Esophagus (tissue), 2 donors: ENCODE results near the gene EPHB1. TPM values are rescaled to one million over a fixed set of nuclear protein-coding genes. Genes with fewer than 3 reads are reported as not detected.
"Not testable (repeated sequence)": the region's sequence is repeated elsewhere in the genome, so short reads cannot be mapped to it uniquely, and the experiment has no call there.

Source experiments
- H3K27ac ChIP-seq, 2 donors: one replicate each; pipeline ENCODE4 v1.5.1; 2013; ENCODE audit warnings: low read depth in 2 of 2, mild to moderate bottlenecking in 2 of 2, inconsistent platforms in 1 of 2, low read length in 1 of 2, moderate library complexity in 1 of 2
- H3K27me3 ChIP-seq, 2 donors: one replicate each; pipeline ENCODE4 v1.6.1; 2013; ENCODE audit warnings: low read length in 2 of 2, control low read depth in 1 of 2, mild to moderate bottlenecking in 1 of 2; ENCODE audit not compliant: insufficient read depth in 2 of 2, control insufficient read depth in 1 of 2
- H3K36me3 ChIP-seq, 2 donors: one replicate each; pipeline ENCODE4 v1.6.1; 2013; ENCODE audit warnings: low read length in 1 of 2; ENCODE audit not compliant: control insufficient read depth in 2 of 2, insufficient read depth in 2 of 2
- H3K4me1 ChIP-seq, 2 donors: one replicate each; pipeline ENCODE4 v1.6.1; 2013; ENCODE audit warnings: low read length in 1 of 2; ENCODE audit not compliant: control insufficient read depth in 2 of 2, insufficient read depth in 2 of 2
- H3K4me3 ChIP-seq, 2 donors: one replicate each; pipeline ENCODE4 v1.5.1; 2013; ENCODE audit warnings: low read length in 2 of 2, mild to moderate bottlenecking in 2 of 2, low read depth in 1 of 2, moderate library complexity in 1 of 2
- H3K9me3 ChIP-seq, 2 donors: one replicate each; pipeline ENCODE4 v1.6.1; 2013; ENCODE audit warnings: mild to moderate bottlenecking in 2 of 2, low read depth in 1 of 2, low read length in 1 of 2, moderate library complexity in 1 of 2; ENCODE audit not compliant: control insufficient read depth in 2 of 2, insufficient read depth in 1 of 2
- WGBS, 2 donors: extraction: QIAGEN DNeasy Blood & Tissue Kit; methylation state at CpG; one replicate each; pipeline ENCODE4 v1.1.7; 2013; 5-methylcytosine and 5-hydroxymethylcytosine counted together
- polyA plus RNA-seq, 2 donors: library from polyadenylated mRNA; stranded (reverse); fragments of 200-250 nt; gene quantifications; one replicate each; pipeline ENCODE4 v1.2.3, GENCODE V29; 2013
- donor health status: healthy with polysubstance abuse.
- donor health status: Bipolar disorder and iron deficiency.

Gene EPHB1
- polyA plus RNA-seq, 2 donors = 0.04 to 0.38 TPM

GRCh38 chr3:135005616-135006015 is 210.6 kb downstream of the EPHB1 start:
- H3K27me3 ChIP-seq, H3K4me1 ChIP-seq, H3K36me3 ChIP-seq, H3K9me3 ChIP-seq, H3K27ac ChIP-seq, H3K4me3 ChIP-seq: not testable (repeated sequence)
- WGBS, 2 donors = 94 to 97% methylated on average over 14 to 19 of the region's 19 CpGs

DNA sequence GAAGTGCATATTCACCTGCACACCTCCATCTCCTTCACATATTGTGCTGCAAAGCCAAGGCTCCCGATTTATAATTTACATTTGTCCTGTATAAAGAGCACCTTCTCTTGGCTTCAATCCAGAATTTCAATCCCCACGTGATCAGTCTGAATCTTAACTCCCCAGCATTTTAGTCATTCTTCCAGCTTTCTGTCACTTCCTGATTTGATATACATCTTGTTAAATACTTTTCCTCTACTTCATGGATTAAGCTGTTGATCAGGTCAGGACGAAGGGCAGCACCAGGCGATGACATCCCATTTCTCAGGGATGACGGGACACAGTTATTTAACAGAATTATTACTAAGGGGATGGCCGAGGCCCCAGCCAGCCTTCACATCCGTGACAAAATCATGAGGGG is 212.5 kb downstream of the EPHB1 start:
- 57 to 60% methylated on average over 7 of the region's 7 CpGs for WGBS, 2 donors
- H3K27me3 ChIP-seq = no peaks in the 10 kb centered on the region
- no peaks in the 10 kb centered on the region for H3K4me1 ChIP-seq
- H3K4me3 ChIP-seq = no peak overlapping the region
- H3K9me3 ChIP-seq = no peaks in the 10 kb centered on the region
- no peak overlapping the region for H3K27ac ChIP-seq
- no peaks in the 10 kb centered on the region for H3K36me3 ChIP-seq

DNA sequence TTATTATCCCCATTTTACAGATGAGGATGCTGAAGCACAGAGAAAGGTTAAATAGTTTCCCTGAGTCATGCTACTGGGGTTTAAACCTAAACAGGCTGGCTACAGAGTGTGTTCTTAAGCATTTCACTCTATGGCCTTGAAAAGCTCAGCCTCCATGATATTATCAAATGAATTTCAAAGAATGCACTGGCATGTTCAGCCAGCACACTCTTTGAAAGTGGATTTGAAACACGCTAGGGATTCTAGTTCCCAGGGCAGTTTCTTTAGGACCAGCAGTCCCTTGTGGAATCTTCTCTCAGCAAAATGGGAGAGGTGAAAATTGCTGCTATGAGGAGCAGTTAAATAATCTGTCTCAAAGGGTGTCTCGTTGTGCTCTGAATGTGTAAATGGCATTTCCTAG is 213.3 kb downstream of the EPHB1 start:
- Histone ChIP-seq H3K27me3 (no peaks in the 10 kb centered on the region), H3K4me3 (no peak overlapping the region), H3K36me3 (no peaks in the 10 kb centered on the region), H3K9me3 (no peaks in the 10 kb centered on the region), H3K27ac (no peak overlapping the region), H3K4me1 (no peaks in the 10 kb centered on the region)
- 79 to 81% methylated on average over 2 of the region's 2 CpGs for WGBS, 2 donors

GRCh38 chr3:135009014-135009413 is 214.0 kb downstream of the EPHB1 start:
- Histone ChIP-seq H3K4me1 (no peaks in the 10 kb centered on the region), H3K4me3 (no peak overlapping the region)
- 55 to 73% methylated on average over 2 of the region's 2 CpGs for WGBS, 2 donors

DNA sequence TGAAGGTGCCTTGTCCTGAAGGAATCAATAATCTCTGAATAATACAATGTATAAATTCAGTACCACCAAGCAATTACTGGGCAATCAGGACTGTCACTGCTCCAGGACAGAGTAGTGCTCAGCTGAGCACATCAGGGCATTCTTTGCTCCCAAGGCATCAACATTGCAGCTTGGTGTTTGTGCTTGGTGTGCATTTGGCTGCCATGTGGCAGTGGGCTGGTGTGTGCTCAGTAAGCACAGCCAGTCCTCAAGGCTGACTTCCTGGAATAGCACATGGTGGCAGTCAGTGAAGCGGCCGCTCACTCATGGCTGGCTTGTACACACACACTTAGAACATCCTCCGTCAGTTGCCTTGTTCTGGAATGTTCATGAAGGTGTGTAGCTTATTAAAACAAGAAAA is 217.0 kb downstream of the EPHB1 start:
- no peaks in the 10 kb centered on the region for H3K36me3 ChIP-seq
- H3K4me1 ChIP-seq = no peaks in the 10 kb centered on the region
- H3K27ac ChIP-seq = no peak overlapping the region
- H3K27me3 ChIP-seq = no peaks in the 10 kb centered on the region
- H3K9me3 ChIP-seq = peaks cover 0 to 2% of the 10 kb centered on the region in 2 donors
- 92 to 93% methylated on average over 3 of the region's 3 CpGs for WGBS, 2 donors
- no peak overlapping the region for H3K4me3 ChIP-seq

More at GRCh38 chr3:135009014-135009413, 214.0 kb downstream of the EPHB1 start:
- H3K27me3 ChIP-seq = no peaks in the 10 kb centered on the region
- H3K36me3 ChIP-seq = no peaks in the 10 kb centered on the region
- H3K27ac ChIP-seq = no peak overlapping the region
- H3K9me3 ChIP-seq = no peaks in the 10 kb centered on the region

DNA sequence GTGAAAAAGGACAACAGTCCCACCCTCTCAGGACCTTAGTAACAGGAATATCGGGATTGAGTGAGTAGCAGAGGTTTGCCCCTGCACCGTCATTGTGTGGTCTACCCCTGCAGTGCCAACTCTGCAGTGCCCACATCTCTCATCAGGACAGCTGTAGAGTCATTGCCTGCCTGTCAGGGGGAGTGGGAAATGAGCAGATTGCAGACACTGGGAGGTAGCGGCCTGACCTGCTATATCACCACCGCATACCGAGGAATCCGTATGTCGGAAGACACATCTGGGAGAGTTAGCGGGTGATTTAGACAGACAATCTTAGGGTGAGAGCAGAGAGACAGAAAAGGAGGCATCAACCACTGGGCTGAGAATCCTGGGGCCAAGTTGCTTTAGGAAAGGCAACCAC is 218.1 kb downstream of the EPHB1 start:
- no peak overlapping the region for H3K27ac ChIP-seq
- 95% methylated on average over 8 of the region's 8 CpGs for WGBS, 2 donors
- H3K36me3 ChIP-seq = no peaks in the 10 kb centered on the region
- H3K4me3 ChIP-seq = no peak overlapping the region
- peaks cover 0 to 2% of the 10 kb centered on the region in 2 donors for H3K9me3 ChIP-seq
- no peaks in the 10 kb centered on the region for H3K27me3 ChIP-seq
- no peaks in the 10 kb centered on the region for H3K4me1 ChIP-seq

- Histone ChIP-seq H3K36me3 (no peaks in the 10 kb centered on the region), H3K27ac (no peak overlapping the region), H3K9me3 (peaks cover 0 to 2% of the 10 kb centered on the region in 2 donors), H3K4me1 (no peaks in the 10 kb centered on the region), H3K27me3 (no peaks in the 10 kb centered on the region), H3K4me3 (no peak overlapping the region)
- WGBS, 2 donors = 33 to 42% methylated on average over 1 of the region's 1 CpG
Measured at GRCh38 chr3:135014566-135014965, 219.5 kb downstream of the EPHB1 start.

DNA sequence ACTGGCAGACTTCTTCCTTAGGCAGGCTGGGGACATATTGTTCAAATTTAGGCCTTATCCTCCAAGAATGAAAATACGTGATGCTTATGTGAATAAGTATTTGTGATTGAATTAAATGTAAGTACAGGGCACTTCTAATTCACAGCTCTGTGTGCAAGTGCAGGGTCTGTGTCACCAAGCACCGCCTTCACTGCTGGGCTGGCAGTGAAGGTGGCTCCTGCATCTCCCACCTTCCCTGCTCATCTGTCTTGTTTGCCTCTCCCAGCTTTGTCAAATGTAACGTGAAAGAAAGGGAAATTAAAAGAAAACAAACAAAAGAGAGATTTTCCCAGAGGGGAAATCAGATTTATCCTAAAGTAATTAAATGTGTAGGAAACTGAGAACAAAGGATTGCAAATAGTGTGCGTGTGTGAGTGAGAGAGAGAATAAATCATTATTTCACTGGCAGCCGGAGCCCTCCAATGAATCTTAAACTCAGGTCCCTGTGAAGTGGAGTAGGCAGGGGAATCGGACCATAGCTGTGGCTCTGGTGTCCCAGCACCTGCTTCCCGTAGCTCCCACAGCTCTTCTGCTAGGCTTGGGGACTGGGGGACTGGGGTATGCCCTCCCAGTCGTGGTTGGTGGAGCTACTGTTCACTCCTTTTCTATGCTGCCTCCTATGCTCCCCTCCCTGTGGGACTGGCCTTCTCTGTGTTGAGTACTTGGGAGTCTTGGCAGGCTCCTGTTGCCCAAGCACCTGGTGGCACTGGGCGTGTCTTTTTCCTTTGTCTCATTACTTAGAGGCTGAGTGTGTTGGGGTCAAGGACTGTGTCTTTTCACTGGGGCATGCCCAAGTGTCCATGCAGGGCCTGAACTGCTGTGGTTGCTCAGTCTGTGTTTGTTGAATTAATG is 222.2 kb downstream of the EPHB1 start:
- Histone ChIP-seq H3K4me3 (no peak overlapping the region), H3K4me1 (no peaks in the 10 kb centered on the region), H3K27me3 (no peaks in the 10 kb centered on the region), H3K27ac (no peak overlapping the region), H3K9me3 (peaks cover 0 to 2% of the 10 kb centered on the region in 2 donors), H3K36me3 (no peaks in the 10 kb centered on the region)
- 60 to 63% methylated on average over 9 of the region's 9 CpGs for WGBS, 2 donors

- WGBS, 2 donors = 80 to 81% methylated on average over 7 of the region's 7 CpGs
Measured at GRCh38 chr3:135018149-135018923, 223.3 kb downstream of the EPHB1 start.

More at GRCh38 chr3:135018149-135018923, 223.3 kb downstream of the EPHB1 start:
- Histone ChIP-seq H3K27ac (no peak overlapping the region), H3K9me3 (peaks cover 0 to 2% of the 10 kb centered on the region in 2 donors), H3K4me3 (no peak overlapping the region), H3K36me3 (no peaks in the 10 kb centered on the region), H3K27me3 (no peaks in the 10 kb centered on the region), H3K4me1 (no peaks in the 10 kb centered on the region)
